Subcutaneous abdominal adipose tissue (tissue), 5 donors: ENCODE measurements around the gene NFIC.
A peak's percentile ranks its signal among the peaks of the same experiment; 100 is the strongest.
"Not testable (repeated sequence)": the region's sequence is repeated elsewhere in the genome, so short reads cannot be mapped to it uniquely, and the experiment has no call there.

Experiments used
- H3K27ac ChIP-seq: one replicate; pipeline ENCODE4 v1.7.0; 2013; ENCODE audit warnings: low read depth, mild to moderate bottlenecking, inconsistent platforms, low read length, moderate library complexity
- H3K27me3 ChIP-seq, 5 donors: one replicate each; pipeline ENCODE4 v1.7.0; 2013; ENCODE audit warnings: low read length in 5 of 5, inconsistent platforms in 1 of 5; ENCODE audit not compliant: control insufficient read depth in 5 of 5, insufficient read depth in 4 of 5
- H3K36me3 ChIP-seq, 5 donors: one replicate each; pipeline ENCODE4 v1.7.0; 2013; ENCODE audit warnings: low read length in 5 of 5; ENCODE audit not compliant: control insufficient read depth in 5 of 5, insufficient read depth in 5 of 5
- H3K4me1 ChIP-seq, 5 donors: one replicate each; pipeline ENCODE4 v1.7.0; 2013; ENCODE audit warnings: low read length in 5 of 5, mild to moderate bottlenecking in 3 of 5, moderate library complexity in 1 of 5; ENCODE audit not compliant: control insufficient read depth in 5 of 5, insufficient read depth in 5 of 5
- H3K4me3 ChIP-seq, 5 donors: one replicate each; pipeline ENCODE4 v1.7.0; 2013; ENCODE audit warnings: low read length in 5 of 5, low read depth in 1 of 5
- H3K9ac ChIP-seq, 5 donors: one replicate each; pipeline ENCODE4 v1.7.0; 2013; ENCODE audit warnings: low read length in 5 of 5, mild to moderate bottlenecking in 4 of 5, moderate library complexity in 3 of 5
- H3K9me3 ChIP-seq, 5 donors: one replicate each; pipeline ENCODE4 v1.7.0; 2013; ENCODE audit warnings: low read length in 5 of 5; ENCODE audit not compliant: control insufficient read depth in 5 of 5
- donor health status: healthy.
- donor health status: healthy.
- donor health status: healthy.
- donor health status: healthy.
- donor health status: healthy.

Gene NFIC

DNA sequence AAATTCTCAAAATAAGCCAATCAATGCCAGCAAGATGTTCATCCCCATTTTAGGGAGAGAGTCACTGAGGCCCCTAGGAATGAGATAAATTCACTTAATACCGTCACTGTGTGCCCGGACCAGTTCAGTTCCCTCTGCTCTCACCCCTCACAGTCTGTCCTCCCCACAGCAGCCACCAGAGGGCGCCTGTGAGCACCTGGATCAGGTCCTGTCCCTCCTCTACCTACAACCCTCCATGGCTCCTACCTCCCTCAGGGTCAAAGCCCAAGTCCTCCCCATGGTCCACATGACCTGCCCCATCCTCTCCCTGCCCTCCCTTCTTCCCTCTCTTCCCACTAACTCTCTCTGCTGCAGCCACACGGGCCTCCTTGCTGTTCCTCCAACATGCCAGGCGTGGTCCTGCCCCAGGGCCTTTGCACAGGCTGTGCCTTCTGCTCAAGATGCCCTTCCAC is 42.0 kb upstream of the NFIC start:
- Histone ChIP-seq H3K36me3 (no peaks in the 10 kb centered on the region), H3K4me1 (no peaks in the 10 kb centered on the region), H3K27me3 (peaks cover 2 to 21% (median 13%) of the 10 kb centered on the region in 5 donors), H3K27ac (no peak overlapping the region), H3K9me3 (peaks cover 0 to 3% (median 0%) of the 10 kb centered on the region in 5 donors), H3K4me3 (no peak overlapping the region), H3K9ac (no peak overlapping the region)

- H3K27ac ChIP-seq, result no peak overlapping the region
- H3K9ac ChIP-seq, result no peak overlapping the region
- H3K4me3 ChIP-seq, result no peak overlapping the region
- peaks cover 0 to 3% (median 0%) of the 10 kb centered on the region in 5 donors for H3K9me3 ChIP-seq
- peaks cover 0 to 14% (median 10%) of the 10 kb centered on the region in 5 donors for H3K27me3 ChIP-seq
- H3K4me1 ChIP-seq, result no peaks in the 10 kb centered on the region
- no peaks in the 10 kb centered on the region for H3K36me3 ChIP-seq
Observed at GRCh38 chr19:3325451-3325850, 40.9 kb upstream of the NFIC start.

DNA sequence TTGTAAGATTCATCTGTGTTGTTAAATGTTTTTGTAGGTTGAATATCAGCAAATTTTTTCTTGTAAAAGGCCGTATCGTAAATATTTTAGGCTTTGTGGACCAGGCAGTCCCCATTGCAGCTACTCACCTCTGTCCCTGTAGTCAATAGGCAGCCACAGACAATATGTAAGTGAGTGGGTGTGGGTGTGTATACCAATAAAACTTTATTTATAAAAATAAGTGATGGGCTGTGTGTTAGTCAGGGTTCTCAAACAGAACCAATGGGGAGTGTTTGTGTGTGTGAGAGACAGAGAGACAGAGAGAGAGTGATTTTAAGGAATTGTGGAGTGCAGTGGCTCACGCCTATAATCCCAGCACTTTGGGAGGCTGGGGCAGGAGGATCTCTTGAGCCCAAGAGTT is 37.6 kb upstream of the NFIC start:
- no peak overlapping the region for H3K27ac ChIP-seq
- H3K4me1 ChIP-seq, result no peaks in the 10 kb centered on the region
- H3K36me3 ChIP-seq, result no peaks in the 10 kb centered on the region
- H3K9ac ChIP-seq, result no peak overlapping the region
- no peak overlapping the region for H3K4me3 ChIP-seq
- H3K9me3 ChIP-seq, result peaks cover 0 to 4% (median 0%) of the 10 kb centered on the region in 5 donors
- no peaks in the 10 kb centered on the region for H3K27me3 ChIP-seq

- no peak overlapping the region for H3K4me3 ChIP-seq
- peaks cover 0 to 4% (median 0%) of the 10 kb centered on the region in 5 donors for H3K9me3 ChIP-seq
- H3K9ac ChIP-seq, result no peak overlapping the region
- no peaks in the 10 kb centered on the region for H3K36me3 ChIP-seq
- H3K4me1 ChIP-seq, result peaks cover 0 to 6% (median under 1%) of the 10 kb centered on the region in 5 donors
- no peaks in the 10 kb centered on the region for H3K27me3 ChIP-seq
- H3K27ac ChIP-seq, result no peak overlapping the region
Observed at GRCh38 chr19:3330047-3330446, 36.3 kb upstream of the NFIC start.

GRCh38 chr19:3332232-3332631 is 34.2 kb upstream of the NFIC start:
- H3K4me1 ChIP-seq, result peaks cover 12 to 28% (median 22%) of the 10 kb centered on the region in 5 donors
- H3K9me3 ChIP-seq, H3K4me3 ChIP-seq, H3K27ac ChIP-seq, H3K36me3 ChIP-seq, H3K9ac ChIP-seq, H3K27me3 ChIP-seq: not testable (repeated sequence)

DNA sequence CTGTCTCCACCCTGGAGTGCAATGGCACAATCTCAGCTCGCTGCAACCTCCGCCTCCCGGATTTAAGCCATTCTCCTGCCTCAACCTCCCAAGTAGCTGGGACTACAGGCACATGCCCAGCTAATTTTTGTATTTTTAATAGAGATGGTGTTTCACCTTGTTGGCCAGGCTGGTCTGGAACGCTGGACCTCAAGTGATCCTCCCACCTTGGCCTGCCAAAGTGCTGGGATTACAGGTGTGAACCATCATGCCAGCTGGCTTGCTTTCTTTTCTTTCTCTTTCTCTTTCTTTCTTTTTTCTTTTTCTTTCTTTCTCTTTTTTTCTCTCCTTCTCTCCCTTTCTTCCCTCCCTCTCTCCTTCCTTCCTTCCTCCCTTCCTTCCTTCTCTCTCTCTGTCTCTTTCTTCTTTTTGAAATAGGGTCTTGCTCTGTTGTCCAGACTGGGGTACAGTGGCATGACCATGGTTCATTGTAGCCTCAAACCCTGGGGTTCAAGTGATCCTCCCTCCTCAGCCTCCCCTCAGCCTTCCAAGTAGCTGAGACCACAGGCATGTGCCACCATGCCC is 33.3 kb upstream of the NFIC start:
- Histone ChIP-seq H3K27me3 (no peaks in the 10 kb centered on the region), H3K4me1 (peaks cover 15 to 35% (median 30%) of the 10 kb centered on the region in 5 donors), H3K9me3 (peaks cover 0 to 4% (median 0%) of the 10 kb centered on the region in 5 donors), H3K27ac (no peak overlapping the region), H3K36me3 (no peaks in the 10 kb centered on the region), H3K9ac (no peak overlapping the region), H3K4me3 (no peak overlapping the region)

DNA sequence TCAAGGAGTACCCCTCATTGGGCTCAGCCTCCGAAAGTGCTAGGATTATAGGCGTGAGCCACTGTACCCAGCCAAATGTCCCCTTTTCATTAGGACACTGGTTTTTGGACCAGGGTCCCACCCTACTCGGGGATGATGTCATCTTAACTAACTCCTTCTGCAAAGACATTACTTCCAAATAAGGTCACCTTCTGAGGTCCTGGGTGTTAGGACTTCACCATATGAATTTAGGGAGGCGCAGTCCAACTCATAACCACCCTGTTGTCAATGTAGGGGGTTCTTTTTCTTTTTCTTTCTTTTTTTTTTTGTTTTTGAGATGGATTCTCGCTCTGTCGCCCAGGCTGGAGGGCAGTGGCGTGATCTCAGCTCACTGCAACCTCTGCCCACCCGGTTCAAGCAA is 32.7 kb upstream of the NFIC start:
- Histone ChIP-seq H3K27ac (no peak overlapping the region), H3K4me1 (peaks cover 15 to 40% (median 35%) of the 10 kb centered on the region in 5 donors)

GRCh38 chr19:3334749-3335430 is 31.5 kb upstream of the NFIC start:
- Histone ChIP-seq H3K9ac (peak overlapping the region in 1 of 5 donors; percentile 62), H3K4me1 (peaks cover 16 to 44% (median 38%) of the 10 kb centered on the region in 5 donors), H3K27ac (peak overlapping the region; percentile 95)
- H3K9me3 ChIP-seq, H3K4me3 ChIP-seq, H3K36me3 ChIP-seq, H3K27me3 ChIP-seq: not testable (repeated sequence)

More for the DNA sequence above, 32.7 kb upstream of the NFIC start:
- no peak overlapping the region for H3K9ac ChIP-seq
- no peaks in the 10 kb centered on the region for H3K27me3 ChIP-seq
- peaks cover 0 to 4% (median 0%) of the 10 kb centered on the region in 5 donors for H3K9me3 ChIP-seq
- H3K36me3 ChIP-seq, result no peaks in the 10 kb centered on the region
- H3K4me3 ChIP-seq, result no peak overlapping the region

- Histone ChIP-seq H3K27me3 (no peaks in the 10 kb centered on the region), H3K9ac (peak overlapping the region; percentile 14 to 63 (median 47)), H3K36me3 (no peaks in the 10 kb centered on the region), H3K9me3 (peaks cover 0 to 4% (median 0%) of the 10 kb centered on the region in 5 donors), H3K4me3 (no peak overlapping the region), H3K27ac (peak overlapping the region; percentile 95), H3K4me1 (peaks cover 19 to 44% (median 38%) of the 10 kb centered on the region in 5 donors)
Observed at GRCh38 chr19:3335431-3336350, 30.7 kb upstream of the NFIC start.

DNA sequence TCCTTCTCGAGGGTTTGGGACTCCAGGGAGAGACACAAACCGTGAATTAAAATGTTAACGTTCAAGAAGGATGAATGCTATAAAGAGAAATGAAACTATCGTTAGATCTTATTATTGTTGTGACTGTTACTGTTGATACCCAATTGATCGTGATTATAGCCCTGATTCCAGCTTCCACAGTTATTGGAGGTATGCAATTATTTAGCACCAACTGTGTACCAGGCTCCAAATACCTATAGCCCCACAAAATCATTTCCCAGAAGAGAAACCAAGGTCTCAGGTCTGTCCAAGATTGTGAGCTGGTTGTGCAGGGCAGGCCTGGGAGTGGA is 30.1 kb upstream of the NFIC start:
- Histone ChIP-seq H3K27ac (peak overlapping the region; percentile 95), H3K36me3 (no peaks in the 10 kb centered on the region), H3K27me3 (no peaks in the 10 kb centered on the region), H3K4me3 (no peak overlapping the region), H3K9ac (peak overlapping the region; percentile 14 to 54 (median 47)), H3K9me3 (peaks cover 0 to 4% (median 0%) of the 10 kb centered on the region in 5 donors), H3K4me1 (peaks cover 19 to 44% (median 38%) of the 10 kb centered on the region in 5 donors)
